Subcutaneous adipose tissue (tissue), 4 donors: Measurements from ENCODE around the gene MKRN2. TPM values are rescaled to one million over a fixed set of nuclear protein-coding genes. Genes with fewer than 3 reads are reported as not detected.

ENCODE experiments used
- total RNA-seq, 4 donors: library from RNA; depleted of rRNA; stranded (reverse); fragments of >200 nt; gene quantifications; one replicate each; pipeline ENCODE4 v1.1.0, GENCODE V29; 2016
- TF ChIP-seq, protein P1 (sequence below): fragments of 450-650 bp; IDR thresholded peaks from one replicate; pipeline ENCODE4 v1.5.1; 2016; ENCODE audit warnings: low read depth, mild to moderate bottlenecking, control low read depth, antibody characterized with exemption, moderate library complexity

Gene MKRN2
- total RNA-seq, 4 donors from 2014 or later: 28.4 to 38.2 (median 31.1) TPM

DNA sequence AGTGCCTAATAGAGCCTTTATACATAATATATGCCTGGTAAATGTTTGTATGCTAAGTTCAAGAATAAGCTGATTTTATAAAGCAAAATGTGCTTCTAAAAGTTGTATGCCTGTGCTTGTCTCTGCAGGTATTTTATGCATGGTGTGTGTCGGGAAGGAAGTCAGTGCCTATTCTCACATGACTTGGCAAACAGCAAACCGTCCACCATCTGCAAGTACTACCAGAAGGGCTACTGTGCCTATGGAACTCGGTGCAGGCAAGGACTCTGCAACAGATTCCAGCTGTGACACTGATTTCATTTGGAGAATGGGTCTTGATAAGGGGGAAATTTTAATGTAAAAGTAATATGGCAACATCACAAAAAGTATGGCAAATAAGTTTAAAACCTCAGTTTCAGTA is 11.9 kb downstream of the MKRN2 start:
- TF ChIP-seq, protein P1, sequence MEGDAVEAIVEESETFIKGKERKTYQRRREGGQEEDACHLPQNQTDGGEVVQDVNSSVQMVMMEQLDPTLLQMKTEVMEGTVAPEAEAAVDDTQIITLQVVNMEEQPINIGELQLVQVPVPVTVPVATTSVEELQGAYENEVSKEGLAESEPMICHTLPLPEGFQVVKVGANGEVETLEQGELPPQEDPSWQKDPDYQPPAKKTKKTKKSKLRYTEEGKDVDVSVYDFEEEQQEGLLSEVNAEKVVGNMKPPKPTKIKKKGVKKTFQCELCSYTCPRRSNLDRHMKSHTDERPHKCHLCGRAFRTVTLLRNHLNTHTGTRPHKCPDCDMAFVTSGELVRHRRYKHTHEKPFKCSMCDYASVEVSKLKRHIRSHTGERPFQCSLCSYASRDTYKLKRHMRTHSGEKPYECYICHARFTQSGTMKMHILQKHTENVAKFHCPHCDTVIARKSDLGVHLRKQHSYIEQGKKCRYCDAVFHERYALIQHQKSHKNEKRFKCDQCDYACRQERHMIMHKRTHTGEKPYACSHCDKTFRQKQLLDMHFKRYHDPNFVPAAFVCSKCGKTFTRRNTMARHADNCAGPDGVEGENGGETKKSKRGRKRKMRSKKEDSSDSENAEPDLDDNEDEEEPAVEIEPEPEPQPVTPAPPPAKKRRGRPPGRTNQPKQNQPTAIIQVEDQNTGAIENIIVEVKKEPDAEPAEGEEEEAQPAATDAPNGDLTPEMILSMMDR: no peak

DNA sequence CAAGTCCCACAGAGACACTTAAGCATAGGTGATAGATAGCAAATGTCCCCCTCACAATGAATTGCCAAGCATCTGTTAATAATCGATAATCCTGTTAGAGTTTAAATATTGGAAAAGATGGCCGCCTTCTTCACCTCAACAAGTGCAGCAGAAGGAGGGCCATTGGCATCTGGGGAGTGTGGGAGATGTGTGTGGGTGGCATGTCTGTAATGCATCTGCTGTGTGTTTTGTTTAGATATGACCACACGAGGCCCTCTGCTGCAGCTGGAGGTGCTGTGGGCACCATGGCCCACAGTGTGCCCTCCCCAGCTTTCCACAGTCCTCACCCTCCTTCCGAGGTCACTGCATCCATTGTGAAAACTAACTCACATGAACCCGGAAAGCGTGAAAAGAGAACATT is 12.9 kb downstream of the MKRN2 start:
- TF ChIP-seq, protein P1: no peak

DNA sequence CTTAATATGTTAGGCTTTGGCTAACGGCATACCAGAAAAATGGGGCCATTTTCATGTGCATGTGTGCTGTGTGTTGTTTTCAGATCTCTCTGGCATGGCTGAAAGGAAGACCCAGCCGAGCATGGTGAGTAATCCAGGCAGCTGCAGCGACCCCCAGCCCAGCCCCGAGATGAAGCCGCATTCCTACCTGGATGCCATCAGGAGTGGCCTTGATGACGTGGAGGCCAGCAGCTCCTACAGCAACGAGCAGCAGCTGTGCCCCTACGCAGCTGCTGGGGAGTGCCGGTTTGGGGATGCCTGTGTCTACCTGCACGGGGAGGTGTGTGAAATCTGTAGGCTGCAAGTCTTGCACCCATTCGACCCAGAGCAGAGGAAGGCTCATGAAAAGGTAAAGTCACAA is 15.1 kb downstream of the MKRN2 start:
- TF ChIP-seq, protein P1: no peak

DNA sequence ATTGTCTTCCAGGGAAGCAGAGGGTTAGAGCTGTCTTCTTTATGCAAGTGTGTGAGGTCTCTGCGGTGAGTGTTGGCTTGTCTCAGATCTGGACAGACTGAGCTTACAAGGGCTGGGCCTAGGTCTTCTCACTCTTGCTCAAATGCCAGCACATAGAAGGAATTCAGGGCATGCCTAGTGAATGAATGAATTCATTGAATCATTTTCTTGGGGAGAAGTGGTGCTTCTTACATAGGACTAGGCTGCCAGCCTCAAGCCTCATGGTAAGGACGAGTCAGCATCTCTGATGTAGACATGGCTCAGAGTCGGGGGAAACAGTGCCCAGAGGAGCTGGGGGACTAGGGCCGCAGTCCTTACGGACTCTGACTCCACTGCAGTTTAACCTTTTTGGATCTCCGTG is 17.2 kb downstream of the MKRN2 start:
- TF ChIP-seq, protein P1: no peak

DNA sequence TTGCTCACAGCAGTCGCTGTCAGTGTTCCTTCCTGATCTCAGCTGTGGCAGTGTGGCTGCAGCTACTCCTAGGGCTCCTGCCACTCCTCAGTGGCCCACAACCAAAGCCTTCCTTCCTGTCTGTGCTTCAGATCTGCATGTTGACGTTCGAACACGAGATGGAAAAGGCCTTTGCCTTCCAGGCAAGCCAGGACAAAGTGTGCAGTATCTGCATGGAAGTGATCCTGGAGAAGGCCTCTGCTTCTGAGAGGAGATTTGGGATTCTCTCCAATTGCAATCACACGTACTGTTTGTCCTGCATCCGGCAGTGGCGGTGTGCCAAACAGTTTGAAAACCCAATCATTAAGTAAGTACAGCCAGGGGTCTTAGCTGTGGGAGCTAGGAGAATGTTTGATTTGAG is 17.8 kb downstream of the MKRN2 start:
- TF ChIP-seq, protein P1: no peak

DNA sequence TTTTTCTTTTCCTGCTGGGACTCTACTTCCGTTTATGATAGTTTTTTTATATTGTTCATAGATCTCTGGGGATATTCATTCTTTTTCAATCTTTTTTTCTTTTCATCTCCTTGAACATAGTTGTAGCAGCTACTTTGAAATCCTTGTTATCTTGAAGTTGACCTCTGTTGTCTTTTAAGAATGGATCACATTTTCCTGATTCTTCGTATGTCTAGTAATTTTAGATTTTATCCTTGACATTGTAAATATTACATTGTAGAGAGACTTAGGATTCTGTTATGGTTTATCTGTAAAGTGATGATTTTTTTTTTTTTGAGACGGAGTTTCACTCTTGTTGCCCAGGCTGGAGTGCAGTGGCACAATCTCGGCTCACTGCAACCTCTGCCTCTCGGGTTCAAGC is 20.5 kb downstream of the MKRN2 start:
- TF ChIP-seq, protein P1: no peak

DNA sequence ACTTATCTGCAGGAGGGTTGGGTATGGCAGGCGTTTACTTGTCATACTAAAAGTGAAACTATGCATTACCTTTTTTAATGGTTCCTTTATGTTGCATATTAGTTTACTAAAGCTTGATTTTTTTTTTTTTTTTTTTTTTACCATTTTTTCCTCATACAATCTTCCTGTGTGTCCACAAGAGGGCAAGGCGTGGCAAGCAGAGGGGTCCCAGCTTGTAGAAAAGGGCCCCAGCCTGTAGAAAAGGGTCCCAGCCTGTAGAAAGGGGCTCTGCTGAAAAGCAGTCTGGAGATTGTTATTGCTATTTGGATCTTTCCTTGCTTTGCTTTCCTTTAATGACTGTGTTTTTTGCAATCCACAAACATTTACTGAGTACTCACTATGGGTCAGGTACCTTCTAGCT is 21.9 kb downstream of the MKRN2 start:
- TF ChIP-seq, protein P1: no peak
